Epithelial cell of proximal tubule (primary cell): ENCODE results near the gene RIMBP2. TPM values are rescaled to one million over a fixed set of nuclear protein-coding genes. Genes with fewer than 3 reads are reported as not detected.

ENCODE experiments used
- DNase-seq: peaks from one replicate; pipeline ENCODE4 v3.0.0-alpha.2; 2011; ENCODE audit warnings: low read depth
- H3K4me3 ChIP-seq: 2 replicates; pipeline ENCODE4 v1.5.1; 2011; ENCODE audit warnings: low read depth, mild to moderate bottlenecking, low read length
- total RNA-seq: library from RNA; depleted of rRNA; stranded (reverse); fragments of >200 nt; gene quantifications from 2 replicates; pipeline ENCODE4 v1.2.3, GENCODE V29; 2015
- TF ChIP-seq, protein P1 (sequence below): conservative IDR thresholded peaks from 2 replicates; pipeline ENCODE4 v1.5.1; 2012; ENCODE audit warnings: low read depth, mild to moderate bottlenecking, low read length

Gene RIMBP2
- total RNA-seq, 1 donor from 2014 or later: 0.98 TPM

GRCh38 chr12:130658145-130658911, 57.8 kb downstream of the RIMBP2 start:
- DNase-seq: no peak
- H3K4me3 ChIP-seq: no peak overlapping the region
- TF ChIP-seq, protein P1, sequence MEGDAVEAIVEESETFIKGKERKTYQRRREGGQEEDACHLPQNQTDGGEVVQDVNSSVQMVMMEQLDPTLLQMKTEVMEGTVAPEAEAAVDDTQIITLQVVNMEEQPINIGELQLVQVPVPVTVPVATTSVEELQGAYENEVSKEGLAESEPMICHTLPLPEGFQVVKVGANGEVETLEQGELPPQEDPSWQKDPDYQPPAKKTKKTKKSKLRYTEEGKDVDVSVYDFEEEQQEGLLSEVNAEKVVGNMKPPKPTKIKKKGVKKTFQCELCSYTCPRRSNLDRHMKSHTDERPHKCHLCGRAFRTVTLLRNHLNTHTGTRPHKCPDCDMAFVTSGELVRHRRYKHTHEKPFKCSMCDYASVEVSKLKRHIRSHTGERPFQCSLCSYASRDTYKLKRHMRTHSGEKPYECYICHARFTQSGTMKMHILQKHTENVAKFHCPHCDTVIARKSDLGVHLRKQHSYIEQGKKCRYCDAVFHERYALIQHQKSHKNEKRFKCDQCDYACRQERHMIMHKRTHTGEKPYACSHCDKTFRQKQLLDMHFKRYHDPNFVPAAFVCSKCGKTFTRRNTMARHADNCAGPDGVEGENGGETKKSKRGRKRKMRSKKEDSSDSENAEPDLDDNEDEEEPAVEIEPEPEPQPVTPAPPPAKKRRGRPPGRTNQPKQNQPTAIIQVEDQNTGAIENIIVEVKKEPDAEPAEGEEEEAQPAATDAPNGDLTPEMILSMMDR: no peak

- no peak overlapping the region for H3K4me3 ChIP-seq
- no peak for DNase-seq
- TF ChIP-seq, protein P1: no peak
Observed at GRCh38 chr12:130656411-130656810, 59.7 kb downstream of the RIMBP2 start.

DNA sequence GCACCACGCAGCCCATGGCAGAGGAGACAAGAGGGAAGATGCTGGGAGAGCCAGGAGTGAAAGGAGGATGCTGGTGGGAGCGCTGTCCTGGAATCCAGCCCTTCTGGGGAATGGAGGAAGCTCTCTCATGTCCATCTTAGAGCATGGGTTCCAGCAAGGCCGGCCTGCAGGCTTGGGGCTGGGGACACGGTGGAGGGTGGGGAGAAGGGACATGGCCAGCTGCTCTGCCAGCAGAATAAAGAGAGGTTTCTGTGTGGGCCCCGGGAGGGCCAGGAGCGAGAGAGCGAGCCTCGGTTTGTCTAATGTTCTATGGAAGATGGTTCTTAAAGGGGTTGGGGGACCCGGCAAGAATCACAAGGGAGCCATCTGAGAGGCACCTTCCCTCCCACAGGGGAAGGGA, 60.2 kb downstream of the RIMBP2 start:
- TF ChIP-seq, protein P1: no peak
- DNase-seq: no peak

DNA sequence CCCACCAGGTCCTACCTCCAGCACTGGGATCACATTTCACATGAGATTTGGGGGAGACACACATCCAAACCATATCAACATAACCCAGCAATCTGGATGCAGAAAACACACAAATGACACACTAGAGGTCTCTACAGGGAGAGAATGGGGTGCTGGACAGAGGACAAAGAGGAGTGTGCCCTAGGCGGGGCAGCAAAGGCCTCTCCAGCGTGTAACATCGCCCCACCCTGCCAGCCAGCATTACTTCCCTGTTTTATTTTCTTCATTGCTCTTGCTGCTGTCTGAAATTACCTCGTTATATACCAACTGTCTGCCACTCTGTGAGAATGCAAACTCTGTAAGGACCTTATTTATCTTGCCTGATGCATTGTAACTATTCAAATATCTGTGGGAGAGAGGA, 61.1 kb downstream of the RIMBP2 start:
- TF ChIP-seq, protein P1: no peak

More for the DNA sequence above, 60.2 kb downstream of the RIMBP2 start:
- H3K4me3 ChIP-seq: no peak overlapping the region

GRCh38 chr12:130651188-130651959, 64.7 kb downstream of the RIMBP2 start:
- no peak for DNase-seq
- TF ChIP-seq, protein P1: no peak

More for the DNA sequence above, 61.1 kb downstream of the RIMBP2 start:
- no peak for DNase-seq
- no peak overlapping the region for H3K4me3 ChIP-seq

GRCh38 chr12:130650131-130650530, 66.0 kb downstream of the RIMBP2 start:
- H3K4me3 ChIP-seq: no peak overlapping the region
- TF ChIP-seq, protein P1: no peak
- DNase-seq: no peak

More at GRCh38 chr12:130651188-130651959, 64.7 kb downstream of the RIMBP2 start:
- H3K4me3 ChIP-seq: no peak overlapping the region
